IPS-18c (cell line): ENCODE results near the gene NKD2.
"Not testable (repeated sequence)": the region's sequence is repeated elsewhere in the genome, so short reads cannot be mapped to it uniquely, and the experiment has no call there.

Experiments
- H3K4me3 ChIP-seq: 2 replicates; pipeline ENCODE4 v1.7.0; 2013; ENCODE audit warnings: low read depth, mild to moderate bottlenecking, low read length, moderate library complexity; ENCODE audit not compliant: insufficient read depth
- H3K9me3 ChIP-seq: one replicate; pipeline ENCODE4 v1.6.1; 2013; ENCODE audit warnings: mild to moderate bottlenecking, low read length, moderate library complexity; ENCODE audit not compliant: control insufficient read depth, insufficient read depth

Gene NKD2

DNA sequence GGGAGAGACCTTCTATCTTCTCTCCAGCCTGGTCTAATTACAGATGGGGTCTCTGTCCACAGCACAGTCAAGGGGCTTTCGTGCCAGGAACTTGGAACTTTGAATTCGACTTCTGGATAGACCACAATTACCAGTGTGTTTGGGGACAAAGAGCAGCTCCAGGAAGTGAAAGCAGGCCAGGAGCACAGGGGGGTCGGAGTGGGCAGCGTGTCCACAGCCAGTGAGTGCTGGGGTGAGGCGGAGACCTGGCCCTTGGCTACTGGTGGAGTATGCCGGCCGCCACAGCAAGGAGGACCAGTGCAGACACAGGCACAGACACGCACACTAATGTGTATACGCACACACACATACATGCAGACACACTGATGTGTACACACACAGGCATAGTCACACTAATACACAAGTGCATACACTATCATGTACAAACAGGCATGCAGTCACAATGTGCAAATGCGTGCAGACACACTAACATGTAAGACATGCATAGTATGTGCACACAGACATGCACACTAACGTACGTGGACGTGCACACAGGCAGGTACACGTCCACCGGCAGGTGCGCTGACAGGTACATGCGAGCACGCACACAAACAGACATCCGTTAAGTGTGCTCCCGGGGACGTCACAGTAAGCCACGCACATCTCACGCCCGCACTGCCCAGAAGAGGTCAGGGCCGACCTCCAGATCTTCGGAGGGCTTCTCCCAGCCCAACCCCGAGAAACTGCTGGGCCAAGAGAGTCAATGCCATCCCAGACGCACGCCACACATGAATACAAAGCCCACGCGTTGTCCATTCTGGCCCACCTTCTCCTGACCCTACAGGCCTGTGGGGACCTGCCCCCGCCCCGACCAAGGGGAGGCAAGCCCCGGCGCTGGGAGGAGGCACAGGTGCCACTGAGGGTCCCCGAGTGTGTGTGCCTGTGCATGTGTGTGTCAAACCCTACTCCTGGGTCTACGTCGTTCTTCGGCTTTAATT lies 46.5 kb downstream of the NKD2 start:
- no peaks in the 10 kb centered on the region for H3K9me3 ChIP-seq

DNA sequence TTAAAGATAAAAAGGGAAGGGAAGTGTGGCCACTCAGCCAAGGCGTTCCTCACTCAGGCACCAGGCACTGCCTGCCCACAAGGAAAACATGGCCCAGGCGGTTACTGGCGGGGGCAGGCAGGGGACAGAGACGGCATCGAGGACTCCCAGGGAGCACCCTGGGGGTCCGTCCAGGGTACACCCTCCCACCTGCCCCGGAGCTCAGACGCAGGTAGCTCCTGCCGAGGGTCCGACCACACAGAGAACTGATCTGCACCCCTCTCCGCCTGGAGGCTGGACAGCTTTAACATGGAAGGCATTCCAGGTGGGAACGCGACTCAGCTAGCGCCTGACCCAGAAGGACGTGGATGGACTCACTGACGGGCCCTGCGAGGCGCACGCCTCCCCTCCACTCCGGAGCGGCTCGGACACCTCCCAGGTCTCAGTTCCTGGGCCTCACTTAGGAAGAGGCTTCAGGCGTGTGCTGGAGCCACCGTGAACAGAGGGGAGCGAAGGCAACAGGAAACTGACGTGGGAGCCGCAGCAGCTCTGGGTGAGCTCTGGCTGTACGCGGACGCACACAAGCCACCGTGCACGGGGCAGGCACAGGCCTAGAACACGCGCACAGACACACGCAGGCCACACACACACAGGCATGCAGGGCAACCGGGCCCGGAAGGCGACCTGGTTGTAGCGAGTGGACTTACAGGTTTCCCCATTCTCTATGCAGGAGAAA lies 47.5 kb downstream of the NKD2 start:
- Histone ChIP-seq H3K4me3 (no peak overlapping the region), H3K9me3 (no peaks in the 10 kb centered on the region)

More for the DNA sequence above, 46.5 kb downstream of the NKD2 start:
- H3K4me3 ChIP-seq, result no peak overlapping the region

DNA sequence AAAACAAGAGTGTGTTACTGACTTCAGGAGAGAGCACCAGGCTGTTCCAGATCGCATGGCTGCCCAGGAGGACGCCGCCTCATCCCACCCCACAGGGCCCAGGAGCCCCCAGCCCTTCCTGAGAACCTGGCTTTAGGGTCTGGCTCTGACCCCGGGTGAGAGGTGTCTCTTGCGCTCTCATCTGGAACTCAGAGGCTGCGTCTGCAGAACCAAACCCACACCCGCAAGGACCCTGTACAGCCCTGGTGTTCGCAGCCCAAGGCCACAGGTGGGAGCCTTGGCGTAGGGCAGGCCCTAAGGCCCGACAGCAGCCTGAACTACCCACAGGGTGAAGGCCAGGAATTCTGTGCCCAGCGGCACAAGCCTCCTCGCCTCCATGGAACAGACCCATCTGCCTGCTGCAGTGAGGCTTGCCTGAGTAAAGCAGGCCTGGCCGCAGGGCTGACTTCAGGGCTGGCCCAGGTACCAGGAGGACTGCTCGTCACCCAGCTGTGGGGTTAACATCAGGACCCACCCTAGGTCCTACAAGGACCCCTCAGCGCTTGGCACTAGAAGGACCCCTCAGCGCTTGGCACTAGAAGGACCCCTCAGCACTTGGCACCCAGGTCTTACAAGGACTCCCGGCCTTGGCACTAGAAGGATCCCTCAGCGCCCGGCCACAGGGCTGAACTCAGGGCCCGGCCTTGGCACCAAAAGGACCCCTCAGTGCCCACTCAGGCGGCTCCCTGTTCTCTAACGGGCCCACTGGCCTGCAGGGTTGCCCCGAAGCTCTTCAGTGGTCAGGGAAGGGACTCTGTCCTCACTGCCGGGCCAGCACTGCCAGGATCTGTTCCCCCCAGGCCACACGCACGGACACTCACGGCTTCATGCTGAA lies 48.2 kb downstream of the NKD2 start:
- H3K9me3 ChIP-seq, result no peaks in the 10 kb centered on the region
- no peak overlapping the region for H3K4me3 ChIP-seq

DNA sequence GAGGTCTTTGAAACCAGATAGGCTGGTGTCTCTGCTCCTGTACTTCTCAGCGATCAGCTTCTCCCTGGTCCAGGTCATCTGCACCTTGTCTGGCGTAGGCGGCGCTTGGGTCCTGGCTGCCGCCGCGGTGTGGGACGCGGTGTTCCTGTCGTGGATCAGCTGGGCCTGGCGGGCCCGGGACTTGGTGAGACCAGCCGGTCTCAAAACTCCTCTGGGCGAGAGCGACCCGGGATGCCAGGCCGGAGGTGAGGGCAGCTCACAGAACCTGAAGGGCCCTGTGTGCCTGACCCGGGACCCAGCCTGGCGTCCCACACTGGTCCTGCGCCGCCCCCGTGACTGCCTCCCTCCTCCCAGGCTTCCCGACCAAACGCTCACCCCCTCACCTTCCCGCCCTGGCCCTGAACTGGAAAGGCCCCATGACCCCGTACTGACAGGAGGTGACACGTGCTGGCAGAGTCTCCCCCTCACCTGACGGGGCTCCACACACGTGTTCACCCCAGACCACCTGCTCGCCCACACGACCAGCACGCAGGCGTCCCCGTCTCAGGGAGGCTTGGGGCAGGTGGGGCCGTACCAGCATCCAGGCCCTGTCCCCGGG lies 49.0 kb downstream of the NKD2 start:
- peaks cover under 1% of the 10 kb centered on the region for H3K9me3 ChIP-seq

DNA sequence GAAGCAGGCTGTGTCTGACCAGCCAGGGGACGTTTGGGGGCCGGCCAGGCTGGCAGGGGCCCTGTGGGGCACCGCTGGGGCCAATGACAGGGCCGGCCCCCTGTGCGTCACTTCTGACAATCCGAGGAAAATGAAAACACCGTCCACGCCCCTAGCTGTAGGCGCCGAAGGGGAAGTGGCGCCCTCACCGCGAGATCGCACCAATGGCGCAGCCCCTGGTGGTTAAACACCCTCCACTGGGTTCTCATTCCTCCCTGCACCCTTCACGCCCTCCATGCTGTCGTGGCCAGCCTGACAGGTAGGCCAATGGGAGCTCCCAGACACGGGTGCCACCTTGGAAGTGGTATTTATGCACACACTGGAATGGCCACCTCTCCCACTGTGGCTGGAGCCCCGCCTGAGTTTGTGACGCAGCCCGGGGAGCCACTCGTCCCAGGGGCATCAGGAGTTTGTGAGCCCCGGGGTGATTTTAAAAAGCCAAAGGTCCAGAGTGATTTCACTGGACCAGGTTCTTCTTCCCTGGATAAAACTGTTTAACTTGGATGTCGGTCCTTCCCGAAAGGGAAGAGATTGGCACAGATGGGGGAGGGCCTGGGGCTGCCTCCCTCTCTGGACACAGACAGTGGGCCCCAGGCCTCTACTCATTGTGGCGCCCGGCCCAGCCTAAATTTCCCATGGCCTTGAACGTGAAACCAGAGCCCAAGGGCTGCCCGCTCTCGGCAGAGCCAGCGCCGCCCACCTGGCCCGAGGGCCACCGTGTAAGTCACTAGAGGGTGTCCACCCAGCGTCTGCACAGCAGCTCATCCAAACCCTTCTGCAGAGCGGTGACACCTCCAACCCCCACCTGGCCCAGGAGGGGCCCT lies 49.7 kb downstream of the NKD2 start:
- H3K4me3 ChIP-seq, result no peak overlapping the region
- H3K9me3 ChIP-seq, result peaks cover 2% of the 10 kb centered on the region

More for the DNA sequence above, 49.0 kb downstream of the NKD2 start:
- H3K4me3 ChIP-seq, result no peak overlapping the region

DNA sequence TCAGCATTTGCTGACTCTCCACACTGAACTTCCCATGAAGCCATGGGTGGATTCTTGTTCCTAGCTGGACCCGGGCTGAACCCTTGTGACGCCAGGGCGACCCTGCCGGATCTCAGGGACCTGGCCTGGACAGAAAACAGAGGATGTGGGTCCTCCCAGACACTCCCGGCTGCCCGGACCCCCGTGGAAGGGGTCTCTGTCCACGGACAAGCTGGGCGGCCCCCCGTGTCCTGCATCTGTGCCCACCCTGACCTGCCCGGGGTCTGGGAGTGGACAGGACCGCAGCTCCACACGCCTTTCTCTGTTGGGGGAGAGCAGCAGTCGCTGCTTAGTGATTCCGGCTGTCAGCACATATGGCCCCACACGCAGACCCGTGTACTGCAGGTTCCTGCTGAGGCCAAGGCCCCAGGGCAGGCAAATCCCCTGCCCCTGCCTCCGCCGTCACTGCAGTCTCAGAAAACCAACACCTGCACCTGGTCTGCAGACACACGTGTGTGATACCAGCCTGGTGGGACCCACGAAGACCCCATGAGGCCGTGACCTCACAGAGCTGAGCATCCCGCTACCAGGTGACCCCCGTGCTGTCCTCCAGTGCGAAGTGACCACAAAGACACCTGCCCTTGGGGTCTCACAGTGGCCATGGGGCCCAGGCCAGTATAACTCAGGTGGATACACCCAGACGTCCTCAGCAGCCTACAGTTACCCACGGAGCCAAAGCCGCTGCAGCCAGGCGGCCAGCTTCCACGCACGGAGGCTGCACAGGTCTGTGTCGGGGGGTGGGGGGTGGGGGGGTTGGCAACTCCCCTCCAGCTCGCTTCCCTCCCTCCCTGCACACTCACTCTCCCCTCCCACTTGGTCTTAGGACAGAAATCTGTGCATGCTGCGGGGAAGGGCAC lies 50.6 kb downstream of the NKD2 start:
- Histone ChIP-seq H3K4me3 (no peak overlapping the region), H3K9me3 (peaks cover 5% of the 10 kb centered on the region)

DNA sequence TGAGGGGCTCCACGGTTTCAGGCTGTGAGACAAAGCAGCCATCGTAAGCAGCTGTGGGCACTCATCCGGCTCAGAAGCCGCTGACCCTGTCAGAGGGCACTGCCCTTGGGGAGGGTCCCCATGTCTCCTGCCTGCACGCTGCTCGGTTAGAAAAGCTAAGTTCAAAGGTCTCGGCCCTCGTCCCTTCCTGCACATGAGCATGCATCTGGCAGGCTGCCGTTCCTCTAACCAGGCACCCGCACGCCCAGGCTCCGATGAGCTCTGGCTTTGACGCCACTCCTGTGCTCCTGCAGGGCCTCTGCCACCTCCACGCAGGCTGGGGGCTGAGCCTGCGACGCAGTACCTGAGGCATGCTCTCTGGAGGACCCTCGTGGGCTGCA lies 51.3 kb downstream of the NKD2 start:
- Histone ChIP-seq H3K4me3 (no peak overlapping the region), H3K9me3 (peaks cover 5% of the 10 kb centered on the region)

DNA sequence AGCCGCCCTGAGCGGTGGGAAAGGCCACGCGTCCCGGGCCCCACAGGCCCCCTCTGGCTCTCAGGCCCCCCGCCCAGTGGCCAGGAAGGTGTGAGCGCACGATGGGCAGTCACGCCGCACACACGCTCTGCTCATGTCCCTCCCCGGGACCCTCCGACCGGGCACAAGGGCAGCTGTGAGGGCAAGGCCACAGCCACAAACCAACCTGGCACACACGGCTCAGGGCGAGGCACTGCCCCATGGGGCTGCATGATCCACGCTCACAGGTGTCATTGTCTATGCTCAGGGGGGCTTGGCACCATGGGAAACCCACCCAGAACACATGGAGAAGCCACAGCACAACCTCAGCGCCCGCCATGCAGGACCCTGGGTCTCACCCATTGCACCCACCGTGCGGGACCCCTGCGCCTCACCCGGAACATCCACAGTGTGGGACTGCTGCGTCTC lies 52.0 kb downstream of the NKD2 start:
- no peak overlapping the region for H3K4me3 ChIP-seq
- peaks cover 5% of the 10 kb centered on the region for H3K9me3 ChIP-seq

DNA sequence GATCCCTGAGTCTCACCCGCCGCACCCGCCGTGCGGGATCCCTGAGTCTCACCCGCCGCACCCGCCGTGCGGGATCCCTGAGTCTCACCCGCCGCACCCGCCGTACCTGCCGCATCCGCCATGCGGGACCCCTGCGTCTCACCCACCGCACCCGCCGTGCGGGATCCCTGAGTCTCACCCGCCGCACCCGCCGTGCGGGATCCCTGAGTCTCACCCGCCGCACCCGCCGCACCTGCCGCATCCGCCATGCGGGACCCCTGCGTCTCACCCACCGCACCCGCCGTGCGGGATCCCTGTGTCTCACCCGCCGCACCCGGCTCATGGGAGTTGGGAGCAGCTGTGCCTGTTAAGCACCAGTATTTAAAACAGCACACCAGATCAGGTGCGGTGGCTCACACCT lies 52.7 kb downstream of the NKD2 start:
- H3K9me3 ChIP-seq, H3K4me3 ChIP-seq: not testable (repeated sequence)

DNA sequence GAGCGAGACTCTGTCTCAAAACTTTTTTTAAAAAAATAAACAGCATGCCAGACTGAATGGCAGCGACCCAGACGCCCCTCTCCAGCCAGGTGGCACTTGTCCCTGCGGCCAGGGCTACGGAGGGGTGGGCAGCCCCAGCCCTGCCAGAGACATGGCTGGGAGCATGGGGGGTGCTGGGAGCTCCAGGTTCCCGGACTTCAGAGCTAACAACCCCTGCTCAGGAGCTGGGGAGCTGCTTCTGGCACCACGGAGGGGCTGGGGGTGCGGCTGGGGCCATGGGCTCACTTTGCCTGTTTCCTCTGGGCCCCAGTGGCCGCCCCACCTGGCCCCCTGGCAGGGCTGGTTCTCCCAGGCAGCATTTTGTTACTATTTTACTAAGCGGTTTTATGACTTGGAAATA lies 53.3 kb downstream of the NKD2 start:
- H3K4me3 ChIP-seq, result no peak overlapping the region
- H3K9me3 ChIP-seq, result peaks cover 5% of the 10 kb centered on the region

DNA sequence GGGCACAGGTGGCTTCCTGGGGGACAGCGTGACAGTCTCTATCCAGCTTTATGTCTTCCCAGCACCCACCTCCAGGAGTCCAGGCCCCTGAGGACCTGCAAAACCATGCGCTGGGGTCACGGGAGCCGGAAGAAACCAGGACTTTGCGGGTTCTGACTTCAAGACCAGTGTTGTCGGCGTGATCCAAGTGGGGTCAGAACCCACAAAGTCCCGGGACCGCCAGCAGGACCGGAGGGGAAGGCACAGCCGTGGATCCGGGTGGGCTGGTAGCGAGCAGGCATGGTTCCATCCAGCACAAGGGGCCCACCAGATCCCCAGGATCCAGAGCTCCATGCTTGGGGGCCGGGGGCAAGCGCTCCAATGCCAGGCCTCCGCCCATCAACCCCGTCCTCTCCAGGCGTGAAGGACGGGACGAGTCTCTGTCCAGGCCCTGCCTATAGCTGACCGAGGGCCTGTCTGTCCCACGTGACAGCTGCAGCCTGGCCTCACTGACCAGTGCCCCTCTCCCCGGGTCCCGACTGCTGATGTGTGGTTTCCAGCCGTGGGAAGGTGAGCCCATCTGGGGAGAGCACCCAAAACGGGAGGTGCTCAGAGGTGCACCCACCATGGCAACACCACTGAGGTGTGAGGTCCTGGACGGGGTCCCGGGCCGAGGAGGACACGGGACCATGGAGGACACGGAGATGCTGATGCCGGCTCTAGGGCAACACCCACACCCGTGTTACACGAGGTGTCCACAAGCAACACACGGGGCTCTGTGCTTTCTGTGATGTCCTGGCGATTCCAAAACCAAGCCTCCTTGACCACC lies 54.4 kb downstream of the NKD2 start:
- no peak overlapping the region for H3K4me3 ChIP-seq
- peaks cover 5% of the 10 kb centered on the region for H3K9me3 ChIP-seq

DNA sequence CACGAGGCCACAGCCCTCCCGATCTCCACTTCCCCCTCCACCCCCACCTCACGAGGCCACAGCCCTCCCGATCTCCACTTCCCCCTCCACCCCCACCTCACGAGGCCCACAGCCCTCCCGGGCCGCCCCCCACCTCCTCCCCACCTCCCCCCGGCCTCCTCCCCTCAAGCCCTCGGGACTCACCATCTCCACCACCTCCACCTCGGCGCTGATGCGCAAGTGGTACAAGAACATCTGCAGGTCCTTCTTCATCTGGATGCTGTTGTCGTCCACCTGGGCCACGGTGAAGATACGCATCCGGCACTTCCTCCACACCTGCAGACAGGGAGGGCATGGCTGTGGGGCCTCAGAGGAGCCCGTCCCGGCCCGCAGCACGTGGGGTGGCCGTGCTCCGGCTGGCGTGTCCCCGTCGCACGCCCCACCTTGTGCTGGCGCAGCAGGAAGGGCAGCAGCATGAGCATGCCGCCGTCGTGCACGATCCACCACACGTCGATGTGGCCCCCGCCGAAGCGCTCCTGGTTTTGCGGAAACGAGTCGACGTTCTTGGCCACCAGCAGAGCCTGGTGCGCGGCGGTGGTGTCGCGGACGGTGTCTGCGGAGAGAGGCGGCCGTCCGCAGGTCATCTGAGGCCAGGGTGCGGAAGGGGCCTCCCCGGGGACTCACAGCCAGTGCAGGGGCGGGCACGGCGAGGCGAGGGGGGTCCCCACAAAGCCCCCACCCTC lies 55.2 kb downstream of the NKD2 start:
- peaks cover 5% of the 10 kb centered on the region for H3K9me3 ChIP-seq

DNA sequence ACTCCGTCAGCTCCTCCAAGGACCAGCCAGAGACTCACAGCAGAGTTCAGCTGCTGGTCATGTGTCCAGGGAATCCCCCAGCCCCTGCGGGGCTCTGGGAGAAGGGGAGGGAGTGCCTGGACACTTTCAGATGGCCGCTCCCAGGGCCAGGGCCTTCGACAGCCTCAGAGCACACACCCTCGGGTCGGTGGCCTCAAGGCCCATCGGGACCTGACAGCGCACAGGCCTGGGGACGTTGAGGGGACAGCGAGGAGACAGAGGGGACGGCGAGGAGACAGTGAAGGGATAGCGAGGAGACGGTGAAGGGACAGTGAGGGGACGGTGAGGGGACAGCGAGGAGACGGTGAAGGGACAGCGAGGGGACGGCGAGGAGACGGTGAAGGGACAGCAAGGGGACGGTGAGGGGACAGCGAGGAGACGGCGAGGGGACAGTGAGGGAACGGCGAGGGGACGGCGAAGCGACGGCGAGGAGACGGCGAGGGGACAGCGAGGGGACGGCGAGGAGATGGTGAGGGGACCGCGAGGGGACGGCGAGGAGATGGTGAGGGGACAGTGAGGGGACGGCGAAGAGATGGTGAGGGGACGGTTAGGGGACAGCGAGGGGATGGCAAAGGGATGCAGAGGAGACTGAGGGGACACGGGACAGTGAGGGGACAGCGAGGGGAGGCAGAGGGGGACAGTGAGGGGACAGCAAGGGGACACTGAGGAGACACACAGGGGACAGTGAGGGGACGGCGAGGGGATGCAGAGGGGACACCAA lies 56.0 kb downstream of the NKD2 start:
- Histone ChIP-seq H3K9me3 (peaks cover 5% of the 10 kb centered on the region), H3K4me3 (no peak overlapping the region)

More for the DNA sequence above, 55.2 kb downstream of the NKD2 start:
- H3K4me3 ChIP-seq, result no peak overlapping the region
